Measurements from ENCODE around the gene FHIT. TPM values are rescaled to one million over a fixed set of nuclear protein-coding genes. Genes with fewer than 3 reads are reported as not detected.

The FHIT gene
- total RNA-seq, 4 donors from 2014 or later, result 7.5 to 20.1 (median 13.5) TPM

DNA sequence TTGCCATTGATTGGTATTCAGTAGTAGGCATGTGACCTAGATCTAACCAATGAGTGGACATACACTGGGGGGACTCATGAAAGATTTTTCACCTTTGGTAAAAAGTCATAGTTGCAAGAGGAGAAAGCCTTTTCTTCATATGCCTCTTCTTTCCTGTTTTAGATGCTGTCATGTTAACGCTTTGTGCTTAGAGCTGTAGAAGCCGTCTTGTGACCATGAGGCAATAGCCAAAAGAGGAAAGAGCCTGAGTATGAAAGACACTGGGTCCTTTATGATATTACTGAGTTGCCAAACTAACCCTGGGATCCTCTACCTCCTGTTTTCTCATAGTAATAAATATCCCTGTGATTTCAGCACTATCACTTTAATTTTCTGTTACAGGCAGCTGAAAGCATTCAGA is 396.0 kb downstream of the FHIT start:
- TF ChIP-seq EP300 (IDR thresholded peaks at IDR 0.05; ENCODE audit: low read depth) (no peak), POLR2AphosphoS5 (IDR thresholded peaks at IDR 0.05) (no peak), POLR2A (IDR thresholded peaks at IDR 0.05) (no peak)
- TF ChIP-seq, protein P1, sequence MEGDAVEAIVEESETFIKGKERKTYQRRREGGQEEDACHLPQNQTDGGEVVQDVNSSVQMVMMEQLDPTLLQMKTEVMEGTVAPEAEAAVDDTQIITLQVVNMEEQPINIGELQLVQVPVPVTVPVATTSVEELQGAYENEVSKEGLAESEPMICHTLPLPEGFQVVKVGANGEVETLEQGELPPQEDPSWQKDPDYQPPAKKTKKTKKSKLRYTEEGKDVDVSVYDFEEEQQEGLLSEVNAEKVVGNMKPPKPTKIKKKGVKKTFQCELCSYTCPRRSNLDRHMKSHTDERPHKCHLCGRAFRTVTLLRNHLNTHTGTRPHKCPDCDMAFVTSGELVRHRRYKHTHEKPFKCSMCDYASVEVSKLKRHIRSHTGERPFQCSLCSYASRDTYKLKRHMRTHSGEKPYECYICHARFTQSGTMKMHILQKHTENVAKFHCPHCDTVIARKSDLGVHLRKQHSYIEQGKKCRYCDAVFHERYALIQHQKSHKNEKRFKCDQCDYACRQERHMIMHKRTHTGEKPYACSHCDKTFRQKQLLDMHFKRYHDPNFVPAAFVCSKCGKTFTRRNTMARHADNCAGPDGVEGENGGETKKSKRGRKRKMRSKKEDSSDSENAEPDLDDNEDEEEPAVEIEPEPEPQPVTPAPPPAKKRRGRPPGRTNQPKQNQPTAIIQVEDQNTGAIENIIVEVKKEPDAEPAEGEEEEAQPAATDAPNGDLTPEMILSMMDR (IDR thresholded peaks at IDR 0.05), result no peak
- DNase-seq, result no peak
- intact Hi-C loops (cut with DNase I; ENCODE audit: low total_unique reads), result no loop called here
- no peak overlapping the region for H3K4me3 ChIP-seq
- in situ Hi-C loops (cut with MboI; ENCODE audit: low pct_ligation_motif_present in 1 of 4, low pct_unique_long_range_greater_than_20kb in 1 of 4, low sequenced_read_pairs in 3 of 4), result no loop called here
- no peaks in the 10 kb centered on the region for H3K27me3 ChIP-seq
- H3K27ac ChIP-seq, result no peak overlapping the region
- no peaks in the 10 kb centered on the region for H3K9me3 ChIP-seq
- 85 to 93% methylated on average over 2 of the region's 2 CpGs for WGBS, 2 donors (ENCODE audit: low coverage in 1 of 2)
- no peaks in the 10 kb centered on the region for H3K36me3 ChIP-seq
- H3K4me1 ChIP-seq, result no peaks in the 10 kb centered on the region

DNA sequence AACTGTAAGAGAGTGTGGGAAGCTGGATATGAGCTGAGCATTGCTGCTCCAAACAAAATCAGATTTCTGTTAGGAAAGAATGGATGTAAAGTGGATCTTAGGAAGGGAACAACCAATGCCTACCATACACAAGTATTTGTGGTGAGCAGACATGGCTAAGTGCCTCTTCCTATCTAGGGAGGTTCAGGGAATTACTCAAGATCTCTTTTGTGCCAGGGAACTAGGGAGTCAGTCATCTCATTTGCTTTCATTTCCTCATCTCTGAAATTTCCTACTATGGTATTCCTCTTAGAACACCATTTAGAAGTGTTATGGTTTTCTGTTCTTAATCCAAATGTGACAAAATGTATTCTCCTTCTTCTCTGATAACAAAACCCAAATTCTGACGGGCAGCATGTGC is 396.5 kb downstream of the FHIT start:
- Histone ChIP-seq H3K27ac (no peak overlapping the region), H3K4me3 (no peak overlapping the region), H3K4me1 (no peaks in the 10 kb centered on the region), H3K27me3 (no peaks in the 10 kb centered on the region), H3K9me3 (no peaks in the 10 kb centered on the region), H3K36me3 (no peaks in the 10 kb centered on the region)
- intact Hi-C loops (cut with DNase I; ENCODE audit: low total_unique reads), result no loop called here
- no peak for DNase-seq
- TF ChIP-seq EP300 (IDR thresholded peaks at IDR 0.05; ENCODE audit: low read depth) (no peak), POLR2AphosphoS5 (IDR thresholded peaks at IDR 0.05) (no peak), POLR2A (IDR thresholded peaks at IDR 0.05) (no peak)
- TF ChIP-seq, protein P1 (IDR thresholded peaks at IDR 0.05), result no peak
- 94 to 100% methylated on average over 1 of the region's 1 CpG for WGBS, 2 donors (ENCODE audit: low coverage in 1 of 2)
- in situ Hi-C loops (cut with MboI; ENCODE audit: low pct_ligation_motif_present in 1 of 4, low pct_unique_long_range_greater_than_20kb in 1 of 4, low sequenced_read_pairs in 3 of 4), result no loop called here

DNA sequence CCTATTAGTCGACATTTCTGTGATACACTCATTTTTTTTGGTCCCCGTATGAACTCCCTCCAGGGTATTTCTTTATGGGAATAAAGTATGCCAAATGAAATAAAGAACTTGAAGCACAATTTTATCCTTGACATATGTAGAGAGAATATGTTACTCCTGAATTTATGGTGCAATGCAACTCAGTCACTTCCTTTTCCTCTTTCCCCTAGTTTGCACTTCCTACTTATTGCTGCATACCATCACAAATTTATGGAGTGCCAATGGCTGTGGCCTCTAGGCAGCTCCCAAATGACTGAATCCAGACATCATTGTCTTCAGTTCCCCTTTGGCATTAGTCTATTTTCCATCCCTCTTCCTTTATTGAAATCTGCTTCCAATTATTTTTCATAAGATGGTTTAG is 403.5 kb downstream of the FHIT start:
- in situ Hi-C loops (cut with MboI; ENCODE audit: low pct_ligation_motif_present in 1 of 4, low pct_unique_long_range_greater_than_20kb in 1 of 4, low sequenced_read_pairs in 3 of 4), result no loop called here
- Histone ChIP-seq H3K36me3 (no peaks in the 10 kb centered on the region), H3K27ac (no peak overlapping the region), H3K27me3 (no peaks in the 10 kb centered on the region), H3K4me3 (no peak overlapping the region), H3K9me3 (no peaks in the 10 kb centered on the region), H3K4me1 (no peaks in the 10 kb centered on the region)
- WGBS, 2 donors (ENCODE audit: low coverage in 1 of 2), result 35 to 65% methylated on average over 2 of the region's 2 CpGs
- intact Hi-C loops (cut with DNase I; ENCODE audit: low total_unique reads), result no loop called here
- no peak for DNase-seq
- no peak for TF ChIP-seq EP300 (IDR thresholded peaks at IDR 0.05; ENCODE audit: low read depth)
- no peak for TF ChIP-seq POLR2AphosphoS5 (IDR thresholded peaks at IDR 0.05)
- no peak for TF ChIP-seq POLR2A (IDR thresholded peaks at IDR 0.05)
- TF ChIP-seq, protein P1 (IDR thresholded peaks at IDR 0.05), result no peak

DNA sequence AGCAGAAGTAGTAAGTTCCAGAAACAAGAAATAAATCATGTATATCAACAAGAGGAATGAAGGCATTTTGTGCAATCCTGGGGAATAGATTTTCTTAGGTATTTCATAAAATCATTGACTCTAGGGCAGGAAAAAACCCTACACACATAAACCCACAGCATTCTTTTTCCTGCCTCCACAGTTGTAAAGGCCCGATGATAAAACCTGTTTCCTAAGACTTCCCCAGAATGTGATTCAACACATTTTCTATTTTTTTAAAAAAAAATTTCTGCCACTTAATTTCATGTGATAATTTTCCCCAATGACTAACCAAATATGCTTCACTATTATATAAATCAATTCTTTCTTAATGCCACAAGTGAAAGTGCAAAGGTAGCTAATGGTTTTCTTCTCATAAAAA is 407.0 kb downstream of the FHIT start:
- H3K4me1 ChIP-seq, result no peaks in the 10 kb centered on the region
- no peak for TF ChIP-seq EP300 (IDR thresholded peaks at IDR 0.05; ENCODE audit: low read depth)
- no peak for TF ChIP-seq POLR2AphosphoS5 (IDR thresholded peaks at IDR 0.05)
- TF ChIP-seq POLR2A (IDR thresholded peaks at IDR 0.05), result no peak
- in situ Hi-C loops (cut with MboI; ENCODE audit: low pct_ligation_motif_present in 1 of 4, low pct_unique_long_range_greater_than_20kb in 1 of 4, low sequenced_read_pairs in 3 of 4) (no loop called here), intact Hi-C loops (cut with DNase I; ENCODE audit: low total_unique reads) (no loop called here)
- no peaks in the 10 kb centered on the region for H3K9me3 ChIP-seq
- H3K4me3 ChIP-seq, result no peak overlapping the region
- H3K36me3 ChIP-seq, result no peaks in the 10 kb centered on the region
- no peaks in the 10 kb centered on the region for H3K27me3 ChIP-seq
- DNase-seq, result no peak
- no peak overlapping the region for H3K27ac ChIP-seq
- 80 to 100% methylated on average over 1 of the region's 1 CpG for WGBS, 2 donors (ENCODE audit: low coverage in 1 of 2)

DNA sequence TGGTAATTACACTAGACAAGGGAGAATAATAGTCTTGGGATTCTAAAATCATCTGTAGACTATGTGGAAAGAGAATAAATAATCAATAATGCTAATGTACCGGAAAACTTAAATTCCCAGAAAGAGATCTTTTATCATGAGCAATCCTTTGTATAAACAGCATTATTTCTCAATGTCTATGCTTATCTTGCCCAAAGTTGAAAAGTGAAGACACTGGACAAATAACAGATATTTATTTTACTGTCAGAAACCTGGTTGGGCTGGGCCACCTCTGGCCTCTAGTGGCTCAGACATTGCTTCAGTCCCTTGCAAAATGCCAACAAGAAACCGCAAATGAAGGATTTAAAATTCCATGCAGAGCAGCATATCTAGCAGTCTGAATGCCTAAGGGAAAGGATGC is 409.9 kb downstream of the FHIT start:
- TF ChIP-seq POLR2AphosphoS5 (IDR thresholded peaks at IDR 0.05), result no peak
- in situ Hi-C loops (cut with MboI; ENCODE audit: low pct_ligation_motif_present in 1 of 4, low pct_unique_long_range_greater_than_20kb in 1 of 4, low sequenced_read_pairs in 3 of 4) (no loop called here), intact Hi-C loops (cut with DNase I; ENCODE audit: low total_unique reads) (no loop called here)
- Histone ChIP-seq H3K4me1 (no peaks in the 10 kb centered on the region), H3K36me3 (no peaks in the 10 kb centered on the region), H3K4me3 (no peak overlapping the region), H3K27ac (no peak overlapping the region), H3K9me3 (no peaks in the 10 kb centered on the region), H3K27me3 (no peaks in the 10 kb centered on the region)
- no peak for DNase-seq
- WGBS, 2 donors (ENCODE audit: low coverage in 1 of 2), result 75 to 92% methylated on average over 2 of the region's 2 CpGs

Data from transverse colon (tissue), 4 donors.